ENCODE data around the gene SBF2. TPM values are rescaled to one million over a fixed set of nuclear protein-coding genes. Genes with fewer than 3 reads are reported as not detected.

Gene SBF2
- total RNA-seq, 1 experiment from 2014 or later = 30.2 TPM

DNA sequence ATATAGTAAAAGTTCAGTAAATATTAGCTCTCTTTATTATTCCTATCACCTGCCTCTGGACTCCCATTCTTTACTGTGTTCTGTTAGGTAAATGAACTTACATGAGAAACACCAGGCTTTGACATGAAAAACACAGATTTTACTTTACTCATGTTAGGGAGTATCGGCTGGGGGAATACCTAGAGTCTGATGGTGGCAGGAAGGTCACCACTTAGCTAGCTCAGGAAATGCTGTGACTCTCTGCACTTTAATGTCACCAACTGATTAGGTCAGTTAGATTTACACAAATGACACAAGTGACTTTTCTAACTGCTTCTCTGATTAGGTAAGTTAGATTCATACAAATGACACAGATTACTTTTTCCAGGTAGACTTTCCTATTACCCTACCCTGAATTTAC lies 405.1 kb downstream of the SBF2 start:
- Histone ChIP-seq H3K27me3 (ENCODE audit: insufficient read depth, low read length) (no peaks in the 10 kb centered on the region), H2BK5ac (ENCODE audit: insufficient read length, low read length) (no peak overlapping the region), H3K27ac (ENCODE audit: insufficient read length, low read depth, low read length) (no peak overlapping the region), H3T11ph (ENCODE audit: low read length) (no peak overlapping the region), H2BK20ac (ENCODE audit: low read depth, low read length, poor library complexity, severe bottlenecking) (no peak overlapping the region), H3K79me1 (ENCODE audit: insufficient read depth, low read depth, low read length, poor library complexity, severe bottlenecking) (no peaks in the 10 kb centered on the region), H3K18ac (ENCODE audit: insufficient read length, low read depth, low read length) (no peak overlapping the region), H3K4ac (ENCODE audit: low read depth, low read length) (no peak overlapping the region), H4K20me1 (ENCODE audit: control insufficient read depth, insufficient read depth, insufficient read length) (no peaks in the 10 kb centered on the region), H2AFZ (ENCODE audit: low read length) (no peak overlapping the region), H3K23ac (ENCODE audit: insufficient read length, low read depth, low read length) (no peak overlapping the region), H2BK15ac (ENCODE audit: low read depth, low read length) (no peak overlapping the region), H3K9ac (ENCODE audit: extremely low read depth, insufficient read length, low read length) (no peak overlapping the region), H3K23me2 (ENCODE audit: insufficient read length, low read depth, low read length, poor library complexity, severe bottlenecking) (no peaks in the 10 kb centered on the region), H4K5ac (ENCODE audit: insufficient read length, low read depth, low read length) (no peak overlapping the region), H3K4me2 (ENCODE audit: insufficient read depth, insufficient read length, low read length) (no peak overlapping the region), H4K8ac (replicated peaks; ENCODE audit: insufficient read length, low read depth, low read length) (no peak overlapping the region), H2AK5ac (ENCODE audit: insufficient read length, low read length) (no peak overlapping the region), H3K9me3 (ENCODE audit: control insufficient read depth, low read depth, low read length) (no peaks in the 10 kb centered on the region), H3K4me1 (ENCODE audit: insufficient read depth, low read length) (0 out of 2 replicates have a peak, but pooled peaks cover 3% of the 10 kb centered on the region), H2BK120ac (ENCODE audit: low read depth, low read length, poor library complexity, severe bottlenecking) (no peak overlapping the region), H3K56ac (ENCODE audit: insufficient read length, low read depth, low read length) (no peak overlapping the region), H3K79me2 (ENCODE audit: insufficient read depth, low read length) (no peaks in the 10 kb centered on the region), H4K91ac (ENCODE audit: insufficient read length, low read depth, low read length) (no peak overlapping the region), H3K14ac (ENCODE audit: insufficient read depth, low read length) (no peak overlapping the region), H2BK12ac (ENCODE audit: insufficient read length, low read depth, low read length) (no peak overlapping the region)
- no peak for DNase-seq
- TF ChIP-seq, protein P1, sequence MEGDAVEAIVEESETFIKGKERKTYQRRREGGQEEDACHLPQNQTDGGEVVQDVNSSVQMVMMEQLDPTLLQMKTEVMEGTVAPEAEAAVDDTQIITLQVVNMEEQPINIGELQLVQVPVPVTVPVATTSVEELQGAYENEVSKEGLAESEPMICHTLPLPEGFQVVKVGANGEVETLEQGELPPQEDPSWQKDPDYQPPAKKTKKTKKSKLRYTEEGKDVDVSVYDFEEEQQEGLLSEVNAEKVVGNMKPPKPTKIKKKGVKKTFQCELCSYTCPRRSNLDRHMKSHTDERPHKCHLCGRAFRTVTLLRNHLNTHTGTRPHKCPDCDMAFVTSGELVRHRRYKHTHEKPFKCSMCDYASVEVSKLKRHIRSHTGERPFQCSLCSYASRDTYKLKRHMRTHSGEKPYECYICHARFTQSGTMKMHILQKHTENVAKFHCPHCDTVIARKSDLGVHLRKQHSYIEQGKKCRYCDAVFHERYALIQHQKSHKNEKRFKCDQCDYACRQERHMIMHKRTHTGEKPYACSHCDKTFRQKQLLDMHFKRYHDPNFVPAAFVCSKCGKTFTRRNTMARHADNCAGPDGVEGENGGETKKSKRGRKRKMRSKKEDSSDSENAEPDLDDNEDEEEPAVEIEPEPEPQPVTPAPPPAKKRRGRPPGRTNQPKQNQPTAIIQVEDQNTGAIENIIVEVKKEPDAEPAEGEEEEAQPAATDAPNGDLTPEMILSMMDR (conservative IDR thresholded peaks at IDR 0.05) = no peak
- peaks cover 0 to under 1% of the 10 kb centered on the region in 2 experiments; a peak in 1 of 5 replicates for H3K9me3 Mint-ChIP-seq
- H3K4me3 Mint-ChIP-seq = no peak overlapping the region
- H3K27ac Mint-ChIP-seq = no peak overlapping the region
- peaks cover 25 to 29% of the 10 kb centered on the region in 2 experiments for H3K4me1 Mint-ChIP-seq
- H3K36me3 Mint-ChIP-seq (ENCODE audit: insufficient read depth in 1 of 3, low read depth in 3 of 3) = peaks cover 0 to 3% (median under 1%) of the 10 kb centered on the region in 3 experiments; a peak in 4 of 7 replicates
- WGBS (ENCODE audit: extremely low coverage, insufficient read length, low lambda C conversion rate) = no CpG with 5 or more reads among the region's 1 CpG
- no peaks in the 10 kb centered on the region for H3K27me3 Mint-ChIP-seq (ENCODE audit: low read depth)

Measured in H9 (cell line).